Caco-2 (cell line): ENCODE results near the gene HSDL1. TPM values are rescaled to one million over a fixed set of nuclear protein-coding genes. Genes with fewer than 3 reads are reported as not detected.
A peak's percentile ranks its signal among the peaks of the same experiment; 100 is the strongest.

ENCODE experiments used
- BruUV-seq: library from RNA; stranded (reverse); fragments of 400-500 nt; replicated peaks from 2 replicates; lab custom pipeline; 2021; lab: Mats Ljungman, UMichigan
- CTCF ChIA-PET: fragments of 300-600 bp; sonication (Branson Sonifier 250); formaldehyde crosslinking; loops from one replicate; lab custom pipeline; 2022; ENCODE audit warnings: antibody characterized with exemption; lab: Charles Lee
- POLR2A ChIA-PET: fragments of 300-600 bp; sonication (Branson Sonifier 250); formaldehyde crosslinking; loops from one replicate; lab custom pipeline; 2022; ENCODE audit warnings: antibody characterized with exemption; lab: Charles Lee
- DNase-seq, 2 experiments: peaks; one replicate each; pipeline versions ENCODE4 v3.0.0 to v3.0.0-alpha.2; 2020 to 2022
- H3K27me3 ChIP-seq: replicated peaks from 2 replicates; pipeline ENCODE4 v1.6.0; 2011; ENCODE audit warnings: low read length; ENCODE audit not compliant: control insufficient read depth, insufficient read depth
- H3K36me3 ChIP-seq: 2 replicates; pipeline ENCODE4 v1.5.1; 2011; ENCODE audit warnings: low read length; ENCODE audit not compliant: control insufficient read depth, insufficient read depth
- H3K4me1 ChIP-seq: fragments of 250-450 bp; sonication (Bioruptor Pico); 2 replicates; pipeline ENCODE4 v1.5.1; 2020; ENCODE audit warnings: mild to moderate bottlenecking
- H3K4me3 ChIP-seq: 2 replicates; pipeline ENCODE4 v1.5.1; 2011; ENCODE audit warnings: low read depth, mild to moderate bottlenecking, control low read depth, low read length
- H3K9me3 ChIP-seq: fragments of 250-450 bp; sonication (Bioruptor Pico); 2 replicates; pipeline ENCODE4 v1.5.1; 2020; ENCODE audit warnings: mild to moderate bottlenecking, moderate library complexity
- H3K27ac Mint-ChIP-seq: one replicate; pipeline ENCODE4 v1.8.0; 2022; ENCODE audit warnings: mixed read lengths; ENCODE audit not compliant: unreplicated experiment
- H3K27me3 Mint-ChIP-seq: one replicate; pipeline ENCODE4 v1.8.0; 2022; ENCODE audit warnings: mixed read lengths; ENCODE audit not compliant: insufficient read depth, unreplicated experiment
- H3K36me3 Mint-ChIP-seq: one replicate; pipeline ENCODE4 v1.8.0; 2022; ENCODE audit warnings: mild to moderate bottlenecking, mixed read lengths; ENCODE audit not compliant: insufficient read depth, unreplicated experiment
- H3K4me1 Mint-ChIP-seq: one replicate; pipeline ENCODE4 v1.8.0; 2022; ENCODE audit warnings: low read depth, mixed read lengths; ENCODE audit not compliant: unreplicated experiment
- H3K4me3 Mint-ChIP-seq: one replicate; pipeline ENCODE4 v1.8.0; 2022; ENCODE audit warnings: mild to moderate bottlenecking, moderate library complexity, mixed read lengths; ENCODE audit not compliant: unreplicated experiment
- H3K9me3 Mint-ChIP-seq: one replicate; pipeline ENCODE4 v1.8.0; 2022; ENCODE audit warnings: mixed read lengths; ENCODE audit not compliant: unreplicated experiment
- intact Hi-C: fragments of 100-400 bp; cut with micrococcal nuclease; formaldehyde crosslinking; loops from one replicate; pipeline ENCODE4 v1.10.0; 2022; ENCODE audit not compliant: unreplicated experiment
- total RNA-seq: library from RNA; stranded (reverse); gene quantifications from 2 replicates; pipeline ENCODE4 v1.2.3, GENCODE V29; 2022
- TF ChIP-seq, protein P1 (sequence below), 2 experiments: fragments of 200-600 bp in 1 of 2; IDR thresholded peaks; 1 replicate in 1 of 2; 2 replicates in 1 of 2; pipeline versions ENCODE4 v1.5.1 to v1.8.0; 2011 to 2022; ENCODE audit warnings: antibody characterized with exemption in 1 of 2, control low read depth in 1 of 2, inconsistent platforms in 1 of 2, low read depth in 1 of 2, low read length in 1 of 2, mild to moderate bottlenecking in 1 of 2, moderate library complexity in 1 of 2; ENCODE audit not compliant: insufficient read depth in 1 of 2, severe bottlenecking in 1 of 2, unreplicated experiment in 1 of 2

The HSDL1 gene
- total RNA-seq, 1 experiment from 2014 or later, result 23.7 TPM

DNA sequence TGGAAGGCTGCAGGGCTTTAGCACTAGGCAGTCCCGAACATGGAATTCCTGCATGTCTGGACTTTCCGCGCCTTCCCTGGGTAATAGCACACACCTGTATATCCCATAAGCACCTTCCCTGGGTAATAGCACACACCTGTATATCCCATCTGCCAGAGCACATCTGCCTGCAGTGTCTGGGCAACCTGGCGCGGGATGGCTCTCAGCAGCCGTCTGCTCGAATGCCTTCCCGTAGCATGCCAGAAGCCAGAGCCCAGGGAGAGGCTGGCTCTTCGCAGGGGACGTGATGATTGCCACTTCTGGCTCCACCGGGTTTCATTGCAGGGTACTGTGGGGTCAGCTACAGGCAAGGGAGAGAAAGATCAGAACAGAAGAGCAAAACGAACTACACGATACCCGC, 49.5 kb downstream of the HSDL1 start:
- no peaks in the 10 kb centered on the region for H3K9me3 Mint-ChIP-seq
- no peak for DNase-seq
- Histone ChIP-seq H3K4me1 (peaks cover 19% of the 10 kb centered on the region), H3K27me3 (no peaks in the 10 kb centered on the region), H3K36me3 (peaks cover 10% of the 10 kb centered on the region), H3K4me3 (no peak overlapping the region), H3K9me3 (no peaks in the 10 kb centered on the region)
- H3K27me3 Mint-ChIP-seq, result no peaks in the 10 kb centered on the region
- H3K27ac Mint-ChIP-seq, result peak overlapping the region; percentile 75
- TF ChIP-seq, protein P1, sequence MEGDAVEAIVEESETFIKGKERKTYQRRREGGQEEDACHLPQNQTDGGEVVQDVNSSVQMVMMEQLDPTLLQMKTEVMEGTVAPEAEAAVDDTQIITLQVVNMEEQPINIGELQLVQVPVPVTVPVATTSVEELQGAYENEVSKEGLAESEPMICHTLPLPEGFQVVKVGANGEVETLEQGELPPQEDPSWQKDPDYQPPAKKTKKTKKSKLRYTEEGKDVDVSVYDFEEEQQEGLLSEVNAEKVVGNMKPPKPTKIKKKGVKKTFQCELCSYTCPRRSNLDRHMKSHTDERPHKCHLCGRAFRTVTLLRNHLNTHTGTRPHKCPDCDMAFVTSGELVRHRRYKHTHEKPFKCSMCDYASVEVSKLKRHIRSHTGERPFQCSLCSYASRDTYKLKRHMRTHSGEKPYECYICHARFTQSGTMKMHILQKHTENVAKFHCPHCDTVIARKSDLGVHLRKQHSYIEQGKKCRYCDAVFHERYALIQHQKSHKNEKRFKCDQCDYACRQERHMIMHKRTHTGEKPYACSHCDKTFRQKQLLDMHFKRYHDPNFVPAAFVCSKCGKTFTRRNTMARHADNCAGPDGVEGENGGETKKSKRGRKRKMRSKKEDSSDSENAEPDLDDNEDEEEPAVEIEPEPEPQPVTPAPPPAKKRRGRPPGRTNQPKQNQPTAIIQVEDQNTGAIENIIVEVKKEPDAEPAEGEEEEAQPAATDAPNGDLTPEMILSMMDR (IDR thresholded peaks at IDR 0.05; ENCODE audit: insufficient read depth in 1 of 2, low read depth in 1 of 2, low read length in 1 of 2, severe bottlenecking in 1 of 2, unreplicated experiment in 1 of 2), result no peak
- H3K4me1 Mint-ChIP-seq, result peaks cover 6% of the 10 kb centered on the region
- H3K4me3 Mint-ChIP-seq, result peak overlapping the region; percentile 39
- H3K36me3 Mint-ChIP-seq, result peaks cover 64% of the 10 kb centered on the region
- POLR2A ChIA-PET, result no interaction called here
- CTCF ChIA-PET, result no interaction called here
- intact Hi-C loops, result no loop called here
- BruUV-seq, result no TSS peak

DNA sequence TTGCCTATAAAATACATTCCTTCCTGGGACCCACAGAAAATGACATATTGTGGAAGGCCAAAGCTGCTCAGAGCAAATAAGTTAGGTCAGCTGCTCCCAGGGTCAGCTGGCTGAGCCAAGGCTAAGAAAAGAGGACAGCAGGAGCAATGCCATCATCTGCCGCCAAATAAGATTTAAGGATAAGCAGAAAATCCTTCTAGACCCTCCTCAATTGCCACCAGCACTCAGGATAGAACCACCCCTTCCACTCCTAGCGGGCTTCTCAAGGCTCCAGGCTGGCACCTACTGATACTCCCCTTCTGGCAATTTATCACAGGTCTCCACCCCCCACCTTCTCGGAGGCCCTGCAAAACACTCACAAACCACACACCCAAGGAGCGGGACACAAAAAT, 51.1 kb downstream of the HSDL1 start:
- TF ChIP-seq, protein P1 (IDR thresholded peaks at IDR 0.05; ENCODE audit: insufficient read depth in 1 of 2, low read depth in 1 of 2, low read length in 1 of 2, severe bottlenecking in 1 of 2, unreplicated experiment in 1 of 2), result no peak
- Histone ChIP-seq H3K27me3 (no peaks in the 10 kb centered on the region), H3K4me3 (no peak overlapping the region), H3K9me3 (no peaks in the 10 kb centered on the region), H3K4me1 (peaks cover 19% of the 10 kb centered on the region), H3K36me3 (peaks cover 10% of the 10 kb centered on the region)
- Mint-ChIP-seq H3K36me3 (peaks cover 64% of the 10 kb centered on the region), H3K27me3 (no peaks in the 10 kb centered on the region), H3K4me3 (no peak overlapping the region), H3K9me3 (no peaks in the 10 kb centered on the region), H3K4me1 (peaks cover 6% of the 10 kb centered on the region), H3K27ac (no peak overlapping the region)
- ChIA-PET POLR2A (no interaction called here), CTCF (no interaction called here)
- BruUV-seq, result no TSS peak
- DNase-seq, result no peak
- intact Hi-C loops, result no loop called here

DNA sequence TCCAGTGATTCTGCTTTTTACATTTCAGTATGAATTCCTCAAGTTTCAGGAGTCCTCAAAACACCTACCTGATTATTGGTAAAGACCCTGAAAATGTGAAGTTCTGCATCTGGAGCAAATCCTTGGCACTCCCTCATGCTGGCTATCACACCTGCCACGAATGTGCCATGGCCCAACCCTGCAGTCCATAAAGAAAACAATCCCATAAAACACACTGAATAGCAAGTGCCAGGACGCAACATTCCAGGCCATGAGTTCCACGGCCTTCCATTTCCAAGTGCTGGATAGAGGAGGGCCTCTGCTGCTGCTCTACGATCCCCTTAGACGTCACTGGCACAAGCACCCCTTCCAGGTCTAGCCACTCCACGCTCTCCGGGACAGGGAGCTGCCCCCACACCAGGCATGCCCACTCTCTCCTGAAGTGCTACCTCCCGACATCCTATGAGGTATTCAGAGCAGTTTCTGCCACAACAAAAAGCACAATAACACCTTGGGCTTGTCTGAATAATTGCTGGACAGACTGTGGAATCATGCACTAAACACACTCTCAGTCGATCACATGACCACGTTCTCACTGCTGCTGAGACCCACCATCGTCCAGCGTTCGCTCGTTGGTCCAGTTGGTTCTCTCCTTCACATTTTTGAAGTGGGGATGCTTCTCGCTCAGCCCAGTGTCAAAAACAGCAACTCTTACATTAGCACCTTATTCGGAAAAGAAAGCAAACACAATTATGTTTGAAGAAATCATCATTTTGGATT, 51.7 kb downstream of the HSDL1 start:
- Mint-ChIP-seq H3K27me3 (no peaks in the 10 kb centered on the region), H3K36me3 (peaks cover 65% of the 10 kb centered on the region), H3K9me3 (no peaks in the 10 kb centered on the region), H3K27ac (no peak overlapping the region), H3K4me1 (peaks cover 6% of the 10 kb centered on the region), H3K4me3 (no peak overlapping the region)
- TF ChIP-seq, protein P1 (IDR thresholded peaks at IDR 0.05; ENCODE audit: insufficient read depth in 1 of 2, low read depth in 1 of 2, low read length in 1 of 2, severe bottlenecking in 1 of 2, unreplicated experiment in 1 of 2), result no peak
- DNase-seq, result no peak
- H3K36me3 ChIP-seq, result peaks cover 10% of the 10 kb centered on the region
- H3K4me1 ChIP-seq, result peaks cover 19% of the 10 kb centered on the region
- no peaks in the 10 kb centered on the region for H3K27me3 ChIP-seq
- POLR2A ChIA-PET, result no interaction called here
- H3K9me3 ChIP-seq, result no peaks in the 10 kb centered on the region
- CTCF ChIA-PET, result no interaction called here
- no TSS peak for BruUV-seq
- intact Hi-C loops, result no loop called here
- no peak overlapping the region for H3K4me3 ChIP-seq
